ENCODE results near the gene FAM72D.
"Not testable (repeated sequence)": the region's sequence is repeated elsewhere in the genome, so short reads cannot be mapped to it uniquely, and the experiment has no call there.

The FAM72D gene

DNA sequence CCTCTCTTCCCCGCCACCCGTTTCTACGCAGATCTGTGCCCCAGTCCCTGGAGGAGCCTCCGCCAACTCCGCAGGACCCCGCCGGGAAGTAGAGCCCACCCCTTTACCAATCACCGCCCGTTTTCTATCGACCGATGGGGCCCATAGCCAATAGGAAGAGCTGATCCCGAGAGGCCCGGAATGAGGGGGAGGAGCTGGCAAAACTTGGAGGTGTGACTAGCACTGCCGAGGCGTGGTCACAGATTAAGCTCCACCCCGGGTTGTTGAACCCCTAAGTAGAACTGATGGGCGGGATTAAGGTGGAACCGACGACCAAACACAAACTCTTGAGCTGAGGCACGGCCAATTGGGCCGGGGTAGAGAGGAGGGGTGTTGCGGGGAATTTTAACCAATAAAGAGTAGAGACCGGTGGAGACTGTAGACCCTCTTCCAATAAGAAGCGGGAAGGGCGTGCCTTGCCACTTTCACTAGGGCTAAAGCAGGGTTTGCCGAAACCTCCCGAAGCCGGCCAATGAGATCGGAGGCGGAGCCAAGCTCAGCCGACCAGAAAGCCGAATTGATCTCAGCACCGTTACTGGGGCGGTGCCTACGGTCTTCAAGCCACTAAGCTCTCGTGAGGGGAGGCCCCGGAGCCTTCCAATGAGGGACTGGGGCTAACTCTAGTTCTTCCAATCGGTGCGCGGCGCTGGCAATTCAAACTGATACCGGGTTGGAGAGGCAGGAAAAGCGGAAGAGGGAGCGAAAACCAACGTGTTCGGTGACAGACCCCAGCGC is at the start of gene FAM72D, which contains the start of gene SRGAP2B:
FAM72D (plus strand) TSS at position 691 of the 774 bp plus-strand sequence. CDS start 874 bp downstream, outside the sequence.
SRGAP2B (minus strand) TSS at position 45 of the 774 bp plus-strand sequence. CDS start 2,427 bp downstream, outside the sequence.
- DNase-seq = not testable (repeated sequence)

DNA sequence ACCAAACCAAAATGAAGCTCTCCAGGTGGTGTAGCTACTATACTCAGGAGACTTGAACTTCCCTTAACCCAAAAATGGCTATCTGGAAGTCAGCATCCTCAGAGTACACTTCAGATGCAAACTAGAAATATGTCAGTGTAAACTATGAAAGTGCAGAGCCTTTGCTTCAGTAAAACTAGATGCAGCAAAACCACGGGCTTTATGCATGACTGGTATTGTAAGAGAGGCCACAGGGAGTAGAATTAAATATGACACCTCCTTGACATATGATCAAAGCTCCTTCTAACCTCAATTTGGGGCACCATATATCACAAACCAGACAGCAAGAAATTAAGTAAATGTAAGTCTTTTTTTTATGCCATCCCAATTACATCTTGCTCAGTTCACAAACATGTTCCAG is 48.2 kb upstream of the FAM72D start:
- not testable (repeated sequence) for DNase-seq

DNA sequence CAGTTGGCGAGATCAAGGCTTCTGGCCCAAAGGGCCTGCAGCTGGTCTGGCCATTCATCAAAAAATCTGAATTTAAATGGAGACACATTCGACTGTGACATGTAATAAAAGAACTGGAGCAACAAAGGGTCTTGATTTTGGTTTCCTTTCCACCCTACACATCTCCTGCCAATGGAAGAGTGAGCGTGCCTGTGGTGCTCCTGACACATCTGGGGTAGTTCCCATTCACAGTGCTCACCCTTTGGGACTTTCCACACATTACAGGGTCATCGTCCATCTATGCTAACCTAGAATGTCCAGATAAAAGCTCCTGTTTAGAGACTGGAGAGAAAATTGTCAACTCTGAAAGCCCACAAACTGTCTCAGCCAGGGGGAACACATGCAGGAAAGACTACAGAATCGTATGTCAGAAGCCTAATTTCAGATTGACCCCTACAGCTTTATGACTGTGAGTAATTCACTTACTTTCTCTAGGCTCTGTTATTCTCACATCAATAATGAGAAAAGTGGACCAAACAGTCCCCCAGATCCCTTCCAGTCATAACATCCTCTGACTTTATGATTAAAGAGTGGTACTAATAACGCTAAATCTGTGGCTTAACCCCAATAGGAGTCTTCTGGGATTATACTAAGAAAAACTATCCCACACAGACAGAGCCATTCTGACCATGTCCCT is 47.5 kb upstream of the FAM72D start:
- DNase-seq = not testable (repeated sequence)

DNA sequence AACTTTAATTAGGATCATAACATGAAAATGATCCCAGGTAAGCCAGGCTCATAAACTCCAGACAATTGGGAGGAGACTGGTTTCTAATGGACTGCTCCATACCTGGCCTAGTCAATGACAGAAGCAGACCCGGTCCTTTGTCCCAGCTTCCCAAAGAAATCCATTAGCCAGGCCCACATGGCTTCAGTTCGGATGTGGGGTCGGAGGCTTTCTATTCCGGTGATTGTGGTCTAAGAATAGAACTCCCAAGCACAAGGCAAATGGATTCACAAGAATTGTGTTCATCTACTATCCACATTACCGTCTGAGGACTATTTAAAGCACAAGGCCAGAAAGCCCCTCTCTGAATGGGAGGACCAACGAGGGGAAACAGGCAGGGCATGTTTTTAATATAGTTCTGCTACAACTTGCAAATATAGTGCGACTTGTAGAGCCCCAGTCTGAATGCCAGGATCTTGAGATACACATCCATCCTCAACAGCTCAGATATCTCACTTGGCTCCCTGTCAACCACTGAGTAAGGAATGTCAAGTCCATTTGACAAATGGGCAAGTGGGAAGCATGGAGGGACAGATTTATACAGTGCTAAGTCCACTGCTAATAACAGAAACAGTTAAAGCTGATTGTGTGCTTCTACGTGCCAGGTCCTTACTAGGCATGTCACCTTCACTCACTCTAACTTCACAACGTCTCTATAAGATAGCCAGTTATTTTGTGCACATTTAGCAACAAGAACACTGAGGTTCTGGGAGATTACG is 43.6 kb upstream of the FAM72D start:
- not testable (repeated sequence) for DNase-seq

DNA sequence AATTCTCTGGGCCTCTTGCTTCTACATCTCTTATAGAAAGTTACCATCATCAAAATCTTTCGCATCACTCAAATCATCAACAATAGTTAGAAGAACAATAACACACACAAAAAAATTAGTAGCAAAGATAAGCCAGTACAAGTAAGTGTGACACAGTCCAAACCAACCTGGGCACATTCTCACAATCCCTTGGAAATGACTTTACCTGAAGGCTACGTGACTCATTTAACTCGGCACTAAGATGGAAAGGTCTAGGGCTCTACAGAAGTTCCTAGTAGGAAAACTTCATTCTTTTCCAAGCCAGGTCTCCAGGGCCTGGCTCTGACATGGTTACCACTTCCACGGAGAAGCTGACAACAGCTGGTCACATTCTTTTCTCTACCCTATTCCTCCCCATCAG is 42.3 kb upstream of the FAM72D start:
- not testable (repeated sequence) for DNase-seq

DNA sequence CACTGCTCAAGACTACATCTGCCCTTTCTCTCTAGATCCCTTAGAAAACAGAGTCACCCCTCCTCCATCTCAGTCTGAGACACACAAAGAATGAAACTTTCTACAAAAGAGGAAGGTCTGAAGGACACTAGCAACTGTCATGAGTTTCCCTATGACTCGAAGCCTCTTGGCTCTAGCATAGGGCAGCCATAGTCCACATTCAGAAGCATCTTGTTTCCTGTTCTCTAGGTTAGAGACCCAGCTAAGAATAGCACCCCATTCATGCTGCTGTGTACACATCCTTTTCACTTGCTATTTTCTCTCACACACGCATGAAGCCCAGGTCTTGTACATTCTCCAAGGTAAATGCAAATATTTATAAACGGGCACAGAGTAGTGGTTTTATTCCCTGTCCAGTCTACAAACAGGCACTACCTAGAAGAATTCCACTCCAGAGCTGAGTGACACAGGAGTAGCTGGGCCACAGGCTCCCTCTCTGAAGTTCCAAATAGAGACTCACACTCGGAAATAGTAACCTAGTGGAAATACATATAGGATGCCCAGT is 40.5 kb upstream of the FAM72D start:
- not testable (repeated sequence) for DNase-seq

DNA sequence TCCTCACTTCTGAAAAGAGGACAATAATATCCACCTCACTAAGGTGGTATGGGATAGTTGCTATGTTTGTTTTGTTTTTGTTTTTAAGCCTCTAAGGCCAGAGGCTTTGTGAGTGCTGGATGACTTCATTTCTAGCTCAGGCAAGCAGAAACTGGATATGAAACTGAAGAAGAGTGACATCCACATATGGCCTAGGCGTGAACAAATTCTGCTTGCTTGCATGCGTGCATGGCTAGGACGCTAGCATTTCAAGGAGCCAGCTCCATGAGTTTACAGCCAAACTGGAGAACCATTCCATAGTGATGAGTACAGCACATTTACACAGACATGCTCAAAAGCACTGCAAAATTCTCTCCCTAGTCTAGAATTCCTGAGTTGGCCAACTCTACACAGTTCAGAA is 37.6 kb upstream of the FAM72D start:
- DNase-seq = not testable (repeated sequence)

DNA sequence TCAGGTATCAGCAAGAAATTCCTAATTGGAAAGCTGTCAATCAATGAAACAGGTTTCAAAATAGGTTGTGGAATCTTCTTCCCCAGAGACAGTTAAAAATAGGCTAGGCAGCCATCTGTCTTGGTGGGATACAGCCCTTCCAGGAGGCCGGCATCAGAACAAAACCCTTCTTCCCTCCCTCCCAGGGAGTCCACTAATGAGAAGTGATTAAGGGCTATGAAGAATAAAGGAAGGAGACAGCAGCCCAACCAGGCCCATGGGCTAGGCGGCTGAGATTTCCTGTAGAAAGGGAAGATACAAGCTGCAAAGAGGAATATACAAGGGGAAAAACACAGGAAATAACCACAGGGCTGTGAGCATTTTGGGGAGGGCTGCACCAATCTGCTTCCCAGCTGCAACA is 32.5 kb upstream of the FAM72D start:
- not testable (repeated sequence) for DNase-seq

DNA sequence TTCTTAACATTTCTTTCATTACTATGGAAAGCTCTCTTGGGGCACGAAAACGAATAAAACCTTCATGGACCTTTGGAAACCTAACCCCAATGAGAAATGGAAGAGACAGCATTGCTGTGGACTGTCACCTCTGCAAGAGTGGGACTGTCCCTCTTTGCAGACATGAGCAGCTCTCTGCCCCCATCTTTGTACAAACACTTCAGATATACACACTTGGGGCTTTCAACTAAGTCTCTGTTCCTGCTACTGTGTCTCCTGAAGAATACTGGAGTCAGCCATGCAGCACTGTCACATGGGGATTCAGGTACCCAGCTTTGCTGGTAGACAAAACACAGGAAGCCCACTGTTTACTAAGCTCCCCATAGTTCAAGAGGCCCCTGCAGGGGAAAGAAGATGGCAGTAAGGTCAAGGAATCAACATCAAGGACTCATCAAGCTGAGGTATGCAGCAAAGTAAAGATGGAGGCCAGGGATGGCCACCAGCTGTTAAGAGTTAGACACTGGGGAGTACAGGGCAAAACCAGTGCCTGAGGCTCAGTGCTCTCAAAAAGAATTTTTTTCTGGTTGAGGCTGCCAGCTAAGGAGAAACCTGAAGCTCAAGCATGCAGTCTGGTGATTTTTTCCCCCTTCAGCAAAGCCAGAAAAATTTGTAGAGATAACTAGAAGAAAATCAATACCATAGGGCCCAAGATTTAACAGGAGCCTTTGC is 31.7 kb upstream of the FAM72D start:
- DNase-seq = not testable (repeated sequence)

DNA sequence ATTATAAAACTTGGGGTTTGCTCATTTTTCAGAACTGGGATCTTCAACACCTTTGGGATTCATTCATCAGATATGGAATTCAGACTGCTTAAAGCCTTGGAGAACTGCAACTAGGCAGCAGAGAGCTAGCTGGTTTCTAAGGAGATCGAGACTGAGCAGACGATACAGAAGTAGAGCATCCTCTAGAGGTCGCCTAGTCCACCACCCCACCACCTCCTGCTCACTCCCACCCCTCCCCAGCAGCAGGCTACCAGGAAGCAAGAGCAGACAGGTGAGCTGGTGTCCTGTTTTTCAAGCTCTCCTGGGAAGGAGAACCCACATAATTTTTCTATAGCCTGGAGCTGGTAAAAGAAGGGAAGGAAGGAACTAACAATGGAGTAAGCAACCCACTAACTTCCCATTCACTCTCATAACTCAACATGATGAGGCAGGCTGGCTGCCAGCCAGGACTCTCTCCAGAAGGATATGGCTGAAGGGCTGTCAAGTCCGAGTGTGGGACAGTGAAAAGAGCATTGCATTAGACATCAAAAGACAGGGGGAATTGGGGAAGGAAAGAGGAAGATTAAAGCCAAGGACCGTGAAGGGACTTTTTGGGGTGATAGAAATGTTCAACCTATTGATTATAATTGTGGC is 30.5 kb upstream of the FAM72D start:
- DNase-seq = not testable (repeated sequence)

DNA sequence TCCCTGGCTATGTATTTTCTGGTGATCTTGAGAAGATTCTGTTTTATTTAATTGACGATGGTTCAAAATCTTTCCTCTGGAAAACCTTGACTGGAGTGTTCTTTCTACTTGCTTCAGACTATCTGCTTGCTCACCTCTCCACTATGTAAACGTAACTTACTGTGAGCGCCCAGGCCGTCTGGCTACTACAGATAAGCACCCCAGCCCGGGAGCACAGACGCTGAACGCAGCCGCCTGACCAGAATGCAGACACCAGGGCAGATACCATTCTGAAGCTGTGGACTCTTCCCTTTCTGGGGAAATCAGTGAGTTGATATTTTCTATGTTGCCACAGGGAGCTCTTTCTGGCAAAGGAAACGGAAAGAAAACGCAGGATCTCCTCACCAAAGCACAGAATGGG is 29.3 kb upstream of the FAM72D start:
- not testable (repeated sequence) for DNase-seq

DNA sequence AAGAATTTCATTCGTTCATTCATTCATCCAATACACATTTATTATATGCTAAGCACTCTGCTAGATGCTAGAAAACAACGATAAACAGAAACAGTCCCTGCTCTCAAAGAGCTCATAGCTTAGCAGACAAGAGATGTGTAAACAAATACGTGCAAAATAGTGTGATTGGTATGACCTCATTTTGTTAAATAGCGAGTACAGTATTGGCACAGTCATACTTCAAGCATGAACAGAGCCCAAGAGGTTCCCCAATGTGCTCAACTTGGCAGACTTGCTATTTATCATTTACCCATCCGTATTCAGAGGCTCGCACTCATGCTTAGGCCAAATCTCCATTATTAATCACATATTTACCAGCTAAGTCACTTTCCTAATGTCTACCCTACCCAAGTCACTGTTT is 24.2 kb upstream of the FAM72D start:
- DNase-seq = not testable (repeated sequence)

DNA sequence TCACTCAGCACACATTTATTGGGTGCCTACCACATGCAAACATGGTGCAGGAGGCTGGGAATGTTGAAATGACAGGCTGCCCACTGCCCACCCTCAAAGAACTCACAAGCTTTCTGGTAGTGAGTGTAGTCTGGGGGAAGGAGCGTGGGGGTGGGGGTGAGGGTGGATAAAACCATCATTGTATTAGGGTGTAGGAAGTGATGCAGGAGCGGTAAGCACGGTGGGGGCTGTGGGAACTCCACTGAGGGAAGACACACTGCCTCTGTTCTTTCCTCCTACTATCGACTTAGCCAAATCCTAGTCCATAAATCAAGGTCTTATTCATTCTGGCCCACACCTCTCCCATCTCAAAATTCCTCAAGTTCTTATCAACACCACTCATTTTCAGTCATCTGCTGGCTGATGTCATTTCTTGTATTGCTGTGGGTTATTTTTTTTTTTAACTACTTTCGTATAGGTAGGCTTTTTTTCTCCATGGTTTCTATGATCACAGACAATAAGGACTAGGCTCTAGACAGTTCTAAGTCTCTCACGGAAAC is 21.7 kb upstream of the FAM72D start:
- not testable (repeated sequence) for DNase-seq

DNA sequence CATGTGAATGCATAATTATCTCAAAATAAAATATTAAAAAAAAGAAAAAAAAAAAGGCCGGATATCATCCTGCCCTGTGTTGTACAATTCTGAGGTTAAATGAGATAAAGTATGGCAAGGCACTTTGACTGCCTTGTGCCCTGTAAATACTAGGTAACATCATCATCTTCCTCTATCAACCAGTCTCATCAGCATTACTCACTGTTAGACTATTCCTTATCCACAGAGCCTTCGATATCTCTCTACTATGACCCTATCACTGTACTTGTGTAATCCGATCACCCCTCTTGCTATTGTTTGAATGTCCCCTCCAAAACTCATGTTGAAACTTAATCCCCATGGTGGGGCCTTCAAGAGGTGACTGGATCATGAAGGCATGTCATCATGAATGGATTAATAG is 18.9 kb upstream of the FAM72D start:
- DNase-seq = not testable (repeated sequence)

DNA sequence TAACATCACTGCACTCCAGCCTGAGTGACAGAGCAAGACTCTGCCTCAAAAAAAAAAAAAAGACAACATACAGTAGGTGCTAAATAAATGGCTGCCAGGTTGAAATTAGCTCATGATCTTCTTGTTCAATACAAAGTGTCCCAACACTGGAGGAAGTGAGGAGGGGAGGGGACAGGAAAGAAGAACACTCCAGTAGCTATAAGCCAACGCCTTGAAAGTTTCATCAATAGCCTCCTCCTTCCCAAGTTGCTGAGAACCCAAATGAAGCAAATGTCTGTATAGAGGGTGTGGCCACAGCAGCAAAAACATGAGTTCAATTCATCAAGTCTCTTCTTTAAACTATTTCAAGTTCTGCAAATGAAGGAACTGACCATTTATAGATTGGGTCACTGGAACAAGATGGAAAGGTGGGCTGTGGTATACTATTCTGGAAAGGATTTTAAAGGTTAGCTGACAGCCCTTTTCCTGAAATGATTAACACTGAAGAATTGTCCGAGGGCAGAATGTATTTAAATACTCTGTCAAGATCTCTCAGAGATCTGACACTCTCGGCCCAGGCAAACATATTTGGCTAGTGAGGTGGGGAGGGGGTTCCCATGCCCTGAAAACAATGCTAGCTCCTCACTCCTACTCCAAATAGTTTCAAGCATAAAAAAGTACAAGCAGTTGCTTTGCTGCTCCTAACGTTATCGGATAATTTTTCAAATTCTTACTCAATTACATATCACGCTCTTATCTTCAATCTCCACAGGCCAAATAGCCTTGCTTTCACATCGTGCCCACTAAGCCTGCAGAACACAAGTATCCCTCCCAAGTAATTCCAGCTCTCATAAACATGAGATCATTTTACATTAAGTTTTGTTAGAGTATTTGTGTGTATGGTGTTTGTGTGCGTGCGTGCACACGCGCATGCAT is 17.6 kb upstream of the FAM72D start:
- not testable (repeated sequence) for DNase-seq

DNA sequence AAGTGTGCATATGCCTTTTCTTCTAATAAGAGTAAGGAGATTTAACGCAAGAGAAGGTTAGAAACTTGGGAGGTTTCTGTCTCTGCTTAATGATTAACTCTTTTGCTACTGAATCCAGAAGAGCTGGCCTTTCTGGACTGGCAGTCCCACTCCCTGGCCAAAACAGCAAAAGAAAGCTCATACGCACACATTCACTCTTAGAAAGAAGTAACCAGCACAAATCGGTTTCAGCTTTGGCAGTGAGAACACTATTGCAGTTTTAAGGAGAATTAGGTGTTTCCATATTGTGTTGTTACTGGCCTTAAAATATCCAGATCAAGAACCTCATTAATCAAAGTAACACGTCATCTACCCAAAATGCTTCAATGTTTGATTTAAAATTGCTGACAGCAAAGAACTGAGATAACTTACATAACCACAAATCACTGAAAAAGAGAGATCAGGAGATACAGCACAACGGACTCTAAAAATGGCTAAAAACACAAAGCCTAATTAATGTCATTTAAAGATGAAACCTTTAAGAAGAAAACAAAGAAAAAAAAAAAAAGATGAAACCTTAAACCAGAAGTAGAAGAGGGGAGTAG is 16.9 kb upstream of the FAM72D start:
- DNase-seq = not testable (repeated sequence)

DNA sequence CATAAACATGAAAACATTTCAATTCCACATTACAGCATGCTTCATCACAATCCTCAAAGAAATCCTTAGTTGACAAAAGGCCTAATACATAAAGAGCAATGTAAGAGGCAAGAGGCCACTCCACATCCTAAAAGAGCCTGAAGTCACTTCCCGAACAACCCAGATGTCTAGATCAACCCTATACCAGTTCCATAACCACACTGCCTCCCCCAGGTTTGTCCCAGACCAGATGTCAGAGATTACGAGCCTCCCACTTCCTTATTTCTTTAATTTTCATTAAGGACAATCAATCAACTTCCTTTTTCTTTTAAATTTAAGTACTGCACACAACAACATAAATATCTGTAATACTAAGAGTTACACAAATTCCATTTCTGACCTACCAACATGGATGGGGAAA is 16.0 kb upstream of the FAM72D start:
- not testable (repeated sequence) for DNase-seq

DNA sequence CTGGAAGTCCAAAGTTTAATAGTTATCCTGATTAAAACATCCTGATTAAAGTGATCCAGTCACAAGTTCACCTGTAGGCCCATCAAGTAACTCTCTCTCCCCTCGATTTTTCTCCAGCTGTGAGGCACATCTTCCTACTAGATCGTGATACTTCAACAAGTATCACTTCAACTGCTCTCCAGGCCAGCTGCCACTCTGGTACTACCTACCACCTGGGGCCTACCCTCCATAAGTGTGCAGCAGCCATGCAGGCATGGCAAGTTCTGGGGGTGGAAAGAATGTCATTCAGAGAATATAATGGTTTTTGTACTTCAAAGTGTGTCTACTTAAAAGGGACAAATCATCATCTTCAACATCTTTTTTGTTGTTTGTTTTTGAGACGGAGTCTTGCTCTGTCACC is 15.6 kb upstream of the FAM72D start:
- not testable (repeated sequence) for DNase-seq

DNA sequence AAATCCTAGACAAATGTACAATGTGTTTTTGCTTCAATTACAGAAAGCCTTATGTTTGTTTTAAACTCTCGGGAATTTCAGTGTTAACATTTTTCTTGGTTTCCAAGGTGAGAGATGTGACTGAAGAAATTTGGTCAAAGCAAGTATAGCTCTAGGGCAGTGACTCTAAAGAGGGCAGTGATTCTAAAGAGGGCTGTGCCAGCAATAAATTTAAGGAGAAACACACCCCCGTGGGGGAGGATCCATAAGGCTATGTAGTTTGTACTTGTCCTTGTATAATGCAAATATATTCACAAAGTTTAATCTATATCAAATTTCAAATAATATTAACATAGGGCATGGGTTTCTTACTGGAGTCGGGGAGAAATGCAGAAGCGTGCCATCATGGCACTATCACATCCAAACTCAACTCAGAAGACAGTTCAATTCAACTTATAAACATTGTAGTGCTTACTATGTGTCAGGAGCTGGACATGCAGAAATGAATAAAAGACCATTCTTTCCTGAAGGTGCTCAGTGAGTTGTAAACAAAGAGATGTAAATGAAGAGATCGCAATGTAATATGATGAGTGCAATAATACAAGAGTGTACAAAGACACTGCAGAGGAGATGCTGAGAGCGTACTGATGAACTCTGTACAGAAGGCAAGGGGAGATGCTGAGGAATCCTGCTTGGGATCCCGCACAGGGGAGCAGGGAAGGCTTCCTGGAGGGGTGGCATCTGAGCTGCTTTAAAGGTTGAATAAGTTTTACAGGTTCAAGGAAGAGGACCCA is 13.1 kb upstream of the FAM72D start:
- not testable (repeated sequence) for DNase-seq

Data from SW 1271 (cell line).